Omental fat pad (tissue), 4 donors: Measurements from ENCODE around the gene MS4A6E. TPM values are rescaled to one million over a fixed set of nuclear protein-coding genes. Genes with fewer than 3 reads are reported as not detected.
A peak's percentile ranks its signal among the peaks of the same experiment; 100 is the strongest.

Experiments
- ATAC-seq: fragments of 150-250 bp; one replicate; pipeline ENCODE4 v1.9.1; 2016; ENCODE audit warnings: mild to moderate bottlenecking, moderate library complexity; ENCODE audit not compliant: low FRiP score
- DNase-seq: peaks from one replicate; pipeline ENCODE4 v3.0.0-alpha.2; 2019; ENCODE audit warnings: low spot score
- total RNA-seq, 4 donors: library from RNA; depleted of rRNA; stranded (reverse); fragments of >200 nt; gene quantifications; one replicate each; pipeline ENCODE4 v1.1.0, GENCODE V29; 2016
- TF ChIP-seq, protein P1 (sequence below), 3 donors: fragments of 450-650 bp; IDR thresholded peaks; one replicate each; pipeline ENCODE4 v1.5.1; 2016 to 2017; ENCODE audit warnings: antibody characterized with exemption in 3 of 3, mild to moderate bottlenecking in 3 of 3, moderate library complexity in 2 of 3

MS4A6E gene
- total RNA-seq, 4 donors from 2014 or later = 3.8 to 10.4 TPM; not detected in 2

DNA sequence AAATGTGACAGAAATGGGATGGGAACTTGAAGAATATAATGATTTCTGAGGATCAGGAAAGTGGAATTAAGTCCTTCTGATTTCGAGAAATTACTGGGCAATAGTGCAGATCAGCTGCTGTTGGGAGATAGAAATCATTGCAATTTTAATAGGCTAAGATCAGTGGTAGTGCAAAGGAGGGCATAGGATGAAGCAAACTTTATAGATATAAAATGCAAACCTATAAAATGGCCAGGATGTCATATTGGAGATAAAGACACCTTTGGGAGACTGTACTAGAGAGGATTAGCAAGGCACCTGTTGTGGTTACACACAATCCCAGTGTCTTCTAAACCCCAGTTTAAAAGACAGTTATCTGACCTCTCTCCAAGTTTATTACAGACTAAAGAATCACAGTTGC is 44.8 kb downstream of the MS4A6E start:
- ATAC-seq (no peak), DNase-seq (no peak)
- TF ChIP-seq, protein P1, sequence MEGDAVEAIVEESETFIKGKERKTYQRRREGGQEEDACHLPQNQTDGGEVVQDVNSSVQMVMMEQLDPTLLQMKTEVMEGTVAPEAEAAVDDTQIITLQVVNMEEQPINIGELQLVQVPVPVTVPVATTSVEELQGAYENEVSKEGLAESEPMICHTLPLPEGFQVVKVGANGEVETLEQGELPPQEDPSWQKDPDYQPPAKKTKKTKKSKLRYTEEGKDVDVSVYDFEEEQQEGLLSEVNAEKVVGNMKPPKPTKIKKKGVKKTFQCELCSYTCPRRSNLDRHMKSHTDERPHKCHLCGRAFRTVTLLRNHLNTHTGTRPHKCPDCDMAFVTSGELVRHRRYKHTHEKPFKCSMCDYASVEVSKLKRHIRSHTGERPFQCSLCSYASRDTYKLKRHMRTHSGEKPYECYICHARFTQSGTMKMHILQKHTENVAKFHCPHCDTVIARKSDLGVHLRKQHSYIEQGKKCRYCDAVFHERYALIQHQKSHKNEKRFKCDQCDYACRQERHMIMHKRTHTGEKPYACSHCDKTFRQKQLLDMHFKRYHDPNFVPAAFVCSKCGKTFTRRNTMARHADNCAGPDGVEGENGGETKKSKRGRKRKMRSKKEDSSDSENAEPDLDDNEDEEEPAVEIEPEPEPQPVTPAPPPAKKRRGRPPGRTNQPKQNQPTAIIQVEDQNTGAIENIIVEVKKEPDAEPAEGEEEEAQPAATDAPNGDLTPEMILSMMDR (IDR thresholded peaks at IDR 0.05) = no peak

DNA sequence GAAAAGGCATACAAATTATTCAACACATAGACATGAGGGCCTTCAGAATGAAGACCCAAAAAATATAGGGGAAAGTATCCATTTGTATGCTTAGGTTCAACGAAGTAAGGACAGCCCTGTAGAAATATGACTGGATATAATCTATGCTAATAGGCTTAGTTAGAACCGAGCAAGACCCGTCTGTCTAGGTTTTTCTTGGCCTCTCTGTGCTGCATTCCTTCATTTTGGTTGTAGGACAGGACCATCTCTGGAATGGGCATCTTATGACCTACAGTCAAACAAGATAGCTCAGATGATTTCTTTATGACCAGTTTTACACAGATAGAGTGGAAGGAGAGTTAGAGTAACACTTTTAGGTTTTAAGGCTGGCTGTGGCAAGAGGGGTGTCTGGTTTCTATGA is 45.7 kb downstream of the MS4A6E start:
- DNase-seq (no peak), ATAC-seq (no peak)
- TF ChIP-seq, protein P1 (IDR thresholded peaks at IDR 0.05) = no peak

DNA sequence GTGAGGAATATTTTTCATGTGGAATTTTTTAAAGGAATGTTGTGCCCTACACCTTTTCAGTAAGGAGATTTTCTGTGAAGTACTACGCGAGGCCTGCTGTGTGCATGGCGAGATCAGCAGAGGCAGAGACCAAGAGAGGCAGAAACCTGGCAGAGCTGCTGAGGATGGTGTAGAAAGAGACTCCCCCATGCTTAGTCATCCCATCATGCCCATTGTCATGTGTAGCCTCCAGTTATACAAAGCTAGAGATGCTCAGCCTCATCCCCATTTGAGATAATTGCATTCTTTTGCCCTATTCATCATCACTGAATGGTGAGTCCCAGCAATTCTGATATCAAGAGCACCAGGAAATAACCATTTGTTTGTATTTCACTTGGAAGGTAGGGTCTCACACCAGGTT is 48.3 kb downstream of the MS4A6E start:
- DNase-seq (no peak), ATAC-seq (no peak)
- TF ChIP-seq, protein P1 (IDR thresholded peaks at IDR 0.05) = no peak

DNA sequence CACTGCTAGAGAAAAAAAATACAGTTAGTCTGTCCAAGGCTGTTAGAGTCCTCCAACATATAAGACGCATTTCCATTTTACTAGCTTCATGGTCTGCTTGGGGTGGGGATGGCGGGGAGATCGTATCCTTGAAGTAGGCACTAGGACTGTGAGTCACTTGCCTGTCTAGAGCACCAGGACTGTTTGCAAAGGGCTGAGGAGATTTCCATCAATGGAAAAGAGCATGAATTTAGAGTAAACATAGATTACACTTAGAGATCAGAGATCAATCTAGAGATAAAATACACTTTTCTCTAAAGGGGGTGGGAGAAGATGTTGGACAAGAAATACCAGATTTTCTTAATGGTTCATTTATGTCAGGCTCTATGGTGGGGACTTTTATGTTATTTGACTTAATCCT is 49.5 kb downstream of the MS4A6E start:
- no peak for ATAC-seq
- no peak for DNase-seq
- TF ChIP-seq, protein P1 (IDR thresholded peaks at IDR 0.05) = no peak

DNA sequence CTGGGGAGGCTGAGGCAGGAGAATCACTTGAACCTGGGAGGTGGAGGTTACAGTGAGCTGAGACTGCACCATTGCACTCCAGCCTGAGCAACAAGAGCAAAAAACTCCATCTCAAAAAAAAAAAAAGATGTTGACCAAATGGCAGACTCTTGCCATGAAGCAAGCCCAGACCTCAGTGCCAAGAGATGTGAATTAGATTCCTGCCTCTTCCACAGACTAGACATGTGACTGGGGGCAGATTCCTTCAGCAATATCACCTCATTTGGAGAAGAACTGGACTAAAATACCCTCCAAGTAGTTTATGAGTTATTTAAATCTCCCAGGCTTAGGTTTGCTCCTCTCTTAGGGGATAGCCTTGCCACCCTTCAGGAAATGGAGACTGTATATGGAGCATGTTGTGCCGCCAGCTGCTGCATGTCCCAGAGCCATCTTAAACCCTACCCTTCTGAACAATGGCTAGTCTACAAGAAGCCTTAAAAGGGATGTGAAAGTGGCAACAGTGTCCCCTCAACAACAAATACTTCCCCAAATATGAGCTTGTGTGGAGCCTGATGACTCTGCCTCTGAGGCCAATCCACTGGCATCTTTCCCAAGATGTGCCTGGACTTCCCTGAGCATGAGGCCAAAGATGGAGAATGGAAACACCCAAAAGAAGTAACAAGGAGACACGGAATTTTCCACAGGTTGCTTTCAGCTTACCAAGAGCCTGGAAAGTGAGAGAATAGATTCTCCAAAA is 50.5 kb downstream of the MS4A6E start:
- ATAC-seq (peak; percentile 41), DNase-seq (no peak)
- TF ChIP-seq, protein P1 (IDR thresholded peaks at IDR 0.05) = no peak

GRCh38 chr11:60378354-60378753 is 51.3 kb downstream of the MS4A6E start, which contains the start of gene MS4A7:
Gene MS4A7, plus strand, starts transcription at chr11:60378532. Its CDS starts 4,610 bp downstream, at chr11:60383142.
- no peak for ATAC-seq
- no peak for DNase-seq
- TF ChIP-seq, protein P1 (IDR thresholded peaks at IDR 0.05) = no peak

- TF ChIP-seq, protein P1 (IDR thresholded peaks at IDR 0.05) = no peak
- no peak for DNase-seq
- no peak for ATAC-seq
Observed at GRCh38 chr11:60389279-60389910, 62.3 kb downstream of the MS4A6E start.
